Epidermal melanocyte (primary cell): ENCODE measurements around the gene RORC.
A peak's percentile ranks its signal among the peaks of the same experiment; 100 is the strongest.
"Not testable (repeated sequence)": the region's sequence is repeated elsewhere in the genome, so short reads cannot be mapped to it uniquely, and the experiment has no call there.

Experiments
- DNase-seq: peaks from one replicate; pipeline ENCODE4 v3.0.0; 2011; ENCODE audit warnings: low spot score; ENCODE audit not compliant: insufficient read length

Gene RORC

GRCh38 chr1:151775894-151776664 lies 55.5 kb downstream of the RORC start:
- DNase-seq = no peak

GRCh38 chr1:151774256-151774922 lies 57.2 kb downstream of the RORC start:
- no peak for DNase-seq

GRCh38 chr1:151773702-151774101 lies 57.9 kb downstream of the RORC start:
- DNase-seq = no peak

GRCh38 chr1:151769270-151769669 lies 62.3 kb downstream of the RORC start:
- DNase-seq = not testable (repeated sequence)

DNA sequence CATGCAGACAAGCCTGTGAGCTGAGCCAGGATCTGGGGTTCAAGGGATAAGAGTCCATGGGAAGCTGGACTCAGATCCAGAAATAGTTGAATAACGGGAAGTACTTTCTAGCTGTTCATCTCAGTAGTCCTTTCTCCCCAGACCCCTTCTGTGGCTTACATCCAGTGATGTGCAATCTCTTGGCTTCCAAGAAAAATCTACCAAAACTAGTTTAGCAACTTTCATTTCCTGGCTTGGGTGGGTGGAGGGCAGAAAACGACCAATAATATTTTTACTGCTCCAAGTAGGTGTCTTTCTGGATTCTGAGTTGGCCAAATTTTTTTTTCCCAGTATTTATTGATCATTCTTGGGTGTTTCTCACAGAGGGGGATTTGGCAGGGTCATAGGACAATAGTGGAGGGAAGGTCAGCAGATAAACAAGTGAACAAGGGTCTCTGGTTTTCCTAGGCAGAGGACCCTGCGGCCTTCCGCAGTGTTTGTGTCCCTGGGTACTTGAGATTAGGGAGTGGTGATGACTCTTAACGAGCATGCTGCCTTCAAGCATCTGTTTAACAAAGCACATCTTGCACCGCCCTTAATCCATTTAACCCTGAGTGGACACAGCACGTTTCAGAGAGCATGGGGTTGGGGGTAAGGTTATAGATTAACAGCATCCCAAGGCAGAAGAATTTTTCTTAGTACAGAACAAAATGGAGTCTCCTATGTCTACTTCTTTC lies 63.1 kb downstream of the RORC start:
- not testable (repeated sequence) for DNase-seq

GRCh38 chr1:151763990-151764389 lies 67.6 kb downstream of the RORC start:
- no peak for DNase-seq

GRCh38 chr1:151762941-151763921 lies 68.4 kb downstream of the RORC start, which contains the start of gene MRPL9:
Gene MRPL9, minus strand, starts transcription at chr1:151763496. Its CDS starts 17 bp downstream, at chr1:151763479.
- DNase-seq = peak; percentile 98

- DNase-seq = no peak
Measured at GRCh38 chr1:151760597-151761385, 70.8 kb downstream of the RORC start.

GRCh38 chr1:151759241-151759640 lies 72.4 kb downstream of the RORC start:
- no peak for DNase-seq

- DNase-seq = no peak
Measured at GRCh38 chr1:151756291-151756690, 75.3 kb downstream of the RORC start.
